K562 (cell line): ENCODE results near the gene RASGEF1C. TPM values are rescaled to one million over a fixed set of nuclear protein-coding genes. Genes with fewer than 3 reads are reported as not detected.

Source experiments
- ATAC-seq: fragments of 200-7000 bp; cut with Tn5 transposase; 3 replicates; pipeline ENCODE4 v1.9.1; 2020; ENCODE audit warnings: moderate library complexity
- BruUV-seq: library from RNA; stranded (reverse); fragments of 400-500 nt; replicated peaks from 2 replicates; lab custom pipeline; 2021; lab: Mats Ljungman, UMichigan
- CTCF ChIA-PET: fragments of 300-600 bp; formaldehyde crosslinking; extraction: SDS; loops from one replicate; lab custom pipeline; 2021; ENCODE audit warnings: low intra/inter-chr PET ratio; lab: Yijun Ruan, JAX
- POLR2A ChIA-PET: fragments of 300-600, 350-650 bp; sonication (Branson Sonifier 250); formaldehyde crosslinking; extraction: SDS; loops from one replicate; lab custom pipeline; 2021; ENCODE audit warnings: antibody characterized with exemption, inconsistent platforms; lab: Yijun Ruan, JAX
- DNase-seq, 4 experiments: peaks; one replicate each; pipeline versions ENCODE4 v3.0.0 to v3.0.0-alpha.2; 2011 to 2018; ENCODE audit warnings: low spot score in 3 of 4, mixed read lengths in 3 of 4; ENCODE audit errors: extremely low read depth in 1 of 4
- FAIRE-seq: peaks from 2 replicates; lab custom pipeline; 2011; peaks lifted over from hg19 to GRCh38; lab: Jason Lieb, UNC
- H2AFZ ChIP-seq: 2 replicates; pipeline ENCODE4 v1.6.0; 2011; ENCODE audit warnings: low read depth, low read length, control low read depth, inconsistent platforms
- H3K27ac ChIP-seq: fragments of 200-600 bp; 3 replicates; pipeline ENCODE4 v1.8.0; 2011; ENCODE audit warnings: low read depth, mild to moderate bottlenecking, control low read depth, inconsistent platforms, low read length, moderate library complexity, mixed read lengths; ENCODE audit errors: extremely low read depth
- H3K27me3 ChIP-seq, 2 experiments: fragments of 300-600 bp in 1 of 2; 2 replicates in 1 of 2; 3 replicates in 1 of 2; pipeline versions ENCODE4 v1.6.0 to v1.8.0; 2011; ENCODE audit warnings: inconsistent platforms in 2 of 2, low read length in 2 of 2, mild to moderate bottlenecking in 1 of 2, mixed read lengths in 1 of 2, moderate library complexity in 1 of 2; ENCODE audit not compliant: control insufficient read depth in 2 of 2, insufficient read depth in 2 of 2
- H3K36me3 ChIP-seq: fragments of 300-600 bp; 3 replicates; pipeline ENCODE4 v1.8.0; 2011; ENCODE audit warnings: mild to moderate bottlenecking, low read length, inconsistent platforms; ENCODE audit not compliant: control insufficient read depth, insufficient read depth
- H3K4me1 ChIP-seq, 2 experiments: fragments of 200-600 bp in 1 of 2; replicated peaks in 1 of 2; 2 replicates in 1 of 2; 3 replicates in 1 of 2; pipeline versions ENCODE4 v1.5.1 to v1.8.0; 2011; ENCODE audit warnings: inconsistent platforms in 2 of 2, low read length in 2 of 2, mild to moderate bottlenecking in 1 of 2, mixed read lengths in 1 of 2, moderate library complexity in 1 of 2; ENCODE audit not compliant: control insufficient read depth in 2 of 2, insufficient read depth in 2 of 2
- H3K4me2 ChIP-seq: 2 replicates; pipeline ENCODE4 v1.6.1; 2011; ENCODE audit warnings: low read length, control low read depth, inconsistent platforms, mixed read lengths; ENCODE audit not compliant: insufficient read depth
- H3K4me3 ChIP-seq: fragments of 200-600 bp; sonication (generic), shearing (Covaris generic); 2 replicates; pipeline ENCODE4 v1.5.1; 2016; ENCODE audit warnings: control low read depth, inconsistent platforms
- H3K79me2 ChIP-seq: fragments of 200-600 bp; 3 replicates; pipeline ENCODE4 v1.8.0; 2011; ENCODE audit warnings: low read length, inconsistent platforms; ENCODE audit not compliant: control insufficient read depth, insufficient read depth
- H3K9ac ChIP-seq, 2 experiments: 2 replicates each; pipeline versions ENCODE4 v1.6.0 to v1.6.1; 2011; ENCODE audit warnings: low read depth in 2 of 2, low read length in 2 of 2, control low read depth in 1 of 2, inconsistent platforms in 1 of 2, mild to moderate bottlenecking in 1 of 2, mixed read lengths in 1 of 2; ENCODE audit not compliant: insufficient read depth in 1 of 2
- H3K9me1 ChIP-seq: one replicate; pipeline ENCODE4 v1.6.0; 2011; ENCODE audit warnings: inconsistent platforms, mild to moderate bottlenecking, low read length, moderate library complexity; ENCODE audit not compliant: control insufficient read depth, insufficient read depth
- H3K9me3 ChIP-seq: replicated peaks from 2 replicates; pipeline ENCODE4 v1.5.1; 2011; ENCODE audit warnings: low read depth, low read length, inconsistent platforms; ENCODE audit not compliant: control insufficient read depth, insufficient read depth
- H4K20me1 ChIP-seq: replicated peaks from 2 replicates; pipeline ENCODE4 v1.6.1; 2011; ENCODE audit warnings: low read length, inconsistent platforms, mixed read lengths; ENCODE audit not compliant: control insufficient read depth, insufficient read depth
- USF1 ChIP-seq: sonication (generic); formaldehyde crosslinking; IDR thresholded peaks from 2 replicates; pipeline ENCODE4 v1.9.0; 2022; ENCODE audit warnings: mild to moderate bottlenecking, missing genetic modification reagents
- USF2 ChIP-seq: sonication (generic); formaldehyde crosslinking; IDR thresholded peaks from 2 replicates; pipeline ENCODE4 v1.5.0; 2020; ENCODE audit warnings: missing genetic modification reagents
- WGBS: fragments of 100-300 bp; shearing (Covaris generic); methylation state at CpG from one replicate; pipeline ENCODE4 v1.1.6; 2016; ENCODE audit warnings: low coverage, mixed read lengths; ENCODE audit not compliant: insufficient coverage; ENCODE audit errors: missing lambda C conversion rate; 5-methylcytosine and 5-hydroxymethylcytosine counted together
- in situ Hi-C: fragments of 300-500 bp; cut with MboI; formaldehyde crosslinking; loops from 4 replicates; pipeline ENCODE4 v1.15.0; 2018; ENCODE audit warnings: inconsistent platforms, mixed read lengths
- intact Hi-C: fragments of 100-400 bp; cut with micrococcal nuclease; formaldehyde crosslinking; loops from 2 replicates; pipeline ENCODE4 v1.14.2; 2022
- polyA plus RNA-seq, 8 experiments: library from polyadenylated mRNA; depleted of rRNA in 4 of 8; stranded (reverse) in 5 of 8; unstranded in 3 of 8; fragments of >200 nt; fragmentation: Nextera tagmentation in 2 of 8; fragmentation: Illumina TruSeq in 1 of 8; extraction: Ambion mirVana in 2 of 8; extraction: Trizol in 1 of 8; gene quantifications; 2 replicates each; pipeline versions ENCODE4 v1.2.1 to v1.2.3, GENCODE V29; 2011 to 2014; ENCODE audit warnings: inconsistent platforms in 1 of 8, missing spikeins in 1 of 8
- total RNA-seq, 7 experiments: library from RNA; depleted of rRNA in 6 of 7; stranded (reverse); fragments of >200 nt in 6 of 7; fragmentation: Illumina TruSeq in 2 of 7; extraction: Trizol in 2 of 7; gene quantifications; 2 replicates each; pipeline versions ENCODE4 v1.2.1 to v1.2.3, GENCODE V29; 2011 to 2021; ENCODE audit warnings: low replicate concordance in 1 of 7

RASGEF1C gene
- total and polyA plus RNA-seq, 9 of the 15 experiments (the other 6 are each of a cell fraction or from before 2014, with no cell fraction given), result 0.04 to 1.1 (median 0.21) TPM; not detected in 4

- Histone ChIP-seq H3K79me2 (no peaks in the 10 kb centered on the region), H3K9me1 (peaks cover 4% of the 10 kb centered on the region), H3K27ac (no peak overlapping the region), H2AFZ (no peak overlapping the region), H3K9me3 (no peaks in the 10 kb centered on the region), H3K4me3 (no peak overlapping the region), H3K36me3 (no peaks in the 10 kb centered on the region), H4K20me1 (no peaks in the 10 kb centered on the region), H3K4me2 (no peak overlapping the region), H3K4me1 (peaks cover 8 to 45% of the 10 kb centered on the region in 2 experiments; a peak in 4 of 5 replicates), H3K9ac (no peak overlapping the region; a peak in 1 of 4 replicates), H3K27me3 (peaks cover 4 to 59% of the 10 kb centered on the region in 2 experiments; a peak in 4 of 5 replicates)
- intact Hi-C loops (no loop called here), in situ Hi-C loops (no loop called here)
- BruUV-seq, result no TSS peak
- DNase-seq, result no peak
- TF ChIP-seq USF1 (CRISPR knock-in tag) (no peak), USF2 (CRISPR knock-in tag) (0 out of 2 replicates have a peak, but pooled peaks have one; percentile 30)
- FAIRE-seq, result no peak
- CTCF ChIA-PET, result no interaction called here
- no peak for ATAC-seq
- POLR2A ChIA-PET, result no interaction called here
- 10% methylated on average over 19 of the region's 19 CpGs for WGBS
Measured at GRCh38 chr5:180212363-180213255, 3.6 kb upstream of the RASGEF1C start.
